Immature natural killer cell (primary cell): Measurements from ENCODE around the gene SLC9A3. TPM values are rescaled to one million over a fixed set of nuclear protein-coding genes. Genes with fewer than 3 reads are reported as not detected.

Source experiments
- DNase-seq, 3 donors: peaks; one replicate each; pipeline ENCODE4 v3.0.0; 2022; ENCODE audit warnings: mixed read lengths in 1 of 3
- H3K27ac Mint-ChIP-seq, 6 donors: one replicate each; pipeline ENCODE4 v1.8.0; 2020; ENCODE audit warnings: mixed read lengths in 6 of 6, mild to moderate bottlenecking in 5 of 6, inconsistent platforms in 4 of 6, moderate library complexity in 3 of 6
- H3K27me3 Mint-ChIP-seq, 3 donors: one replicate each; pipeline ENCODE4 v1.8.0; 2020 to 2021; ENCODE audit warnings: low read depth in 3 of 3, mild to moderate bottlenecking in 3 of 3, mixed read lengths in 3 of 3, moderate library complexity in 3 of 3, inconsistent platforms in 1 of 3
- H3K36me3 Mint-ChIP-seq, 3 donors: one replicate each; pipeline ENCODE4 v1.8.0; 2020; ENCODE audit warnings: mixed read lengths in 3 of 3, inconsistent platforms in 2 of 3, mild to moderate bottlenecking in 2 of 3
- H3K4me1 Mint-ChIP-seq, 2 donors: one replicate each; pipeline ENCODE4 v1.8.0; 2020; ENCODE audit warnings: inconsistent platforms in 2 of 2, mild to moderate bottlenecking in 2 of 2, mixed read lengths in 2 of 2, moderate library complexity in 1 of 2
- H3K4me3 Mint-ChIP-seq, 5 donors: one replicate each; pipeline ENCODE4 v1.8.0; 2020; ENCODE audit warnings: mild to moderate bottlenecking in 5 of 5, mixed read lengths in 5 of 5, inconsistent platforms in 3 of 5, moderate library complexity in 3 of 5
- H3K9me3 Mint-ChIP-seq, 6 donors: one replicate each; pipeline ENCODE4 v1.8.0; 2020; ENCODE audit warnings: mild to moderate bottlenecking in 6 of 6, mixed read lengths in 6 of 6, inconsistent platforms in 4 of 6, moderate library complexity in 3 of 6
- polyA plus RNA-seq, 3 donors: library from polyadenylated mRNA; unstranded; fragments of 300-500 nt; fragmentation: Illumina TruSeq; gene quantifications; one replicate each; pipeline ENCODE4 v1.2.3, GENCODE V29; 2021

The SLC9A3 gene
- polyA plus RNA-seq, 3 donors from 2014 or later, result 0.66 to 1.7 (median 1.5) TPM

- no peaks in the 10 kb centered on the region for H3K9me3 Mint-ChIP-seq
- H3K36me3 Mint-ChIP-seq, result no peaks in the 10 kb centered on the region
- no peak overlapping the region for H3K4me3 Mint-ChIP-seq
Measured at GRCh38 chr5:531101-531748, 7.0 kb upstream of the SLC9A3 start.

GRCh38 chr5:530001-530955 lies 6.0 kb upstream of the SLC9A3 start:
- H3K4me3 Mint-ChIP-seq, result peak overlapping the region in 4 of 5 donors; percentile 7 to 80 (median 16)
- H3K9me3 Mint-ChIP-seq, result no peaks in the 10 kb centered on the region
- H3K4me1 Mint-ChIP-seq, result peaks cover 26 to 30% of the 10 kb centered on the region in 2 donors
- DNase-seq, result no peak
- H3K27me3 Mint-ChIP-seq, result peaks cover 10 to 17% (median 11%) of the 10 kb centered on the region in 3 donors
- H3K36me3 Mint-ChIP-seq, result no peaks in the 10 kb centered on the region
- H3K27ac Mint-ChIP-seq, result peak overlapping the region in 2 of 6 donors; percentile 8 to 33

More at GRCh38 chr5:531101-531748, 7.0 kb upstream of the SLC9A3 start:
- no peak for DNase-seq
- peaks cover 7 to 14% (median 10%) of the 10 kb centered on the region in 3 donors for H3K27me3 Mint-ChIP-seq
- H3K27ac Mint-ChIP-seq, result no peak overlapping the region
- H3K4me1 Mint-ChIP-seq, result peaks cover 25 to 26% of the 10 kb centered on the region in 2 donors

GRCh38 chr5:528629-529511 lies 4.6 kb upstream of the SLC9A3 start:
- Mint-ChIP-seq H3K4me3 (peak overlapping the region; percentile 60 to 80 (median 72)), H3K27me3 (peaks cover 11 to 17% (median 13%) of the 10 kb centered on the region in 3 donors), H3K9me3 (peaks cover 0 to 2% (median 0%) of the 10 kb centered on the region in 6 donors), H3K4me1 (peaks cover 26 to 35% of the 10 kb centered on the region in 2 donors), H3K27ac (peak overlapping the region in 1 of 6 donors; percentile 23), H3K36me3 (no peaks in the 10 kb centered on the region)
- no peak for DNase-seq

- peak overlapping the region; percentile 47 to 79 (median 66) for H3K4me3 Mint-ChIP-seq
- peaks cover 14 to 23% (median 16%) of the 10 kb centered on the region in 3 donors for H3K27me3 Mint-ChIP-seq
- H3K27ac Mint-ChIP-seq, result peak overlapping the region in 2 of 6 donors; percentile 35 to 37
- DNase-seq, result peak; percentile 18 to 32 (median 24)
- peaks cover 0 to 2% (median 0%) of the 10 kb centered on the region in 6 donors for H3K9me3 Mint-ChIP-seq
- no peaks in the 10 kb centered on the region for H3K36me3 Mint-ChIP-seq
- H3K4me1 Mint-ChIP-seq, result peaks cover 26 to 35% of the 10 kb centered on the region in 2 donors
Measured at GRCh38 chr5:527646-528628, 3.7 kb upstream of the SLC9A3 start.

GRCh38 chr5:526456-527088 lies 2.3 kb upstream of the SLC9A3 start:
- Mint-ChIP-seq H3K36me3 (no peaks in the 10 kb centered on the region), H3K4me1 (peaks cover 26 to 35% of the 10 kb centered on the region in 2 donors), H3K27me3 (peaks cover 15 to 23% (median 19%) of the 10 kb centered on the region in 3 donors), H3K4me3 (peak overlapping the region in 4 of 5 donors; percentile 56 to 79 (median 72)), H3K9me3 (peaks cover 0 to 2% (median 0%) of the 10 kb centered on the region in 6 donors), H3K27ac (no peak overlapping the region)
- DNase-seq, result no peak

- Mint-ChIP-seq H3K4me1 (peaks cover 26 to 35% of the 10 kb centered on the region in 2 donors), H3K9me3 (peaks cover 0 to 2% (median 0%) of the 10 kb centered on the region in 6 donors), H3K36me3 (no peaks in the 10 kb centered on the region), H3K4me3 (no peak overlapping the region), H3K27ac (no peak overlapping the region), H3K27me3 (peaks cover 17 to 23% (median 18%) of the 10 kb centered on the region in 3 donors)
- no peak for DNase-seq
Measured at GRCh38 chr5:525916-526315, 1.7 kb upstream of the SLC9A3 start.

- H3K27ac Mint-ChIP-seq, result peak overlapping the region in 1 of 6 donors; percentile 49
- H3K36me3 Mint-ChIP-seq, result no peaks in the 10 kb centered on the region
- peaks cover 23 to 34% of the 10 kb centered on the region in 2 donors for H3K4me1 Mint-ChIP-seq
- H3K27me3 Mint-ChIP-seq, result peaks cover 14 to 23% (median 17%) of the 10 kb centered on the region in 3 donors
- H3K9me3 Mint-ChIP-seq, result peaks cover 0 to 2% (median 0%) of the 10 kb centered on the region in 6 donors
- H3K4me3 Mint-ChIP-seq, result peak overlapping the region; percentile 20 to 63 (median 47)
- DNase-seq, result no peak
Measured at GRCh38 chr5:524973-525761, 918 bp upstream of the SLC9A3 start.

GRCh38 chr5:523441-524222 lies 617 bp downstream of the SLC9A3 start:
- Mint-ChIP-seq H3K4me1 (peaks cover 10 to 22% of the 10 kb centered on the region in 2 donors), H3K27ac (no peak overlapping the region), H3K9me3 (peaks cover 0 to 2% (median 0%) of the 10 kb centered on the region in 6 donors), H3K36me3 (no peaks in the 10 kb centered on the region), H3K27me3 (peaks cover 16 to 21% (median 18%) of the 10 kb centered on the region in 3 donors), H3K4me3 (no peak overlapping the region)
- no peak for DNase-seq

- peaks cover 16 to 21% (median 18%) of the 10 kb centered on the region in 3 donors for H3K27me3 Mint-ChIP-seq
- peaks cover 10 to 22% of the 10 kb centered on the region in 2 donors for H3K4me1 Mint-ChIP-seq
- no peaks in the 10 kb centered on the region for H3K36me3 Mint-ChIP-seq
- peak overlapping the region in 1 of 5 donors; percentile 10 for H3K4me3 Mint-ChIP-seq
- no peak for DNase-seq
- H3K9me3 Mint-ChIP-seq, result peaks cover 0 to 2% (median 0%) of the 10 kb centered on the region in 6 donors
- H3K27ac Mint-ChIP-seq, result no peak overlapping the region
Measured at GRCh38 chr5:522899-523440, 1.3 kb downstream of the SLC9A3 start.

GRCh38 chr5:522116-522515 lies 2.1 kb downstream of the SLC9A3 start:
- H3K36me3 Mint-ChIP-seq, result no peaks in the 10 kb centered on the region
- peaks cover 0 to 2% (median 0%) of the 10 kb centered on the region in 6 donors for H3K9me3 Mint-ChIP-seq
- DNase-seq, result no peak
- peaks cover 3 to 16% of the 10 kb centered on the region in 2 donors for H3K4me1 Mint-ChIP-seq
- no peak overlapping the region for H3K4me3 Mint-ChIP-seq
- H3K27ac Mint-ChIP-seq, result no peak overlapping the region
- H3K27me3 Mint-ChIP-seq, result peaks cover 14 to 19% (median 19%) of the 10 kb centered on the region in 3 donors
